IMR-90 (cell line): ENCODE data around the gene CFAP69.
"Not testable (repeated sequence)": the region's sequence is repeated elsewhere in the genome, so short reads cannot be mapped to it uniquely, and the experiment has no call there.

Experiments used
- SMC3 ChIP-seq: fragments of 150-350 bp; IDR thresholded peaks from 2 replicates; pipeline ENCODE4 v1.6.1; 2016; ENCODE audit warnings: low read depth, mild to moderate bottlenecking, antibody characterized with exemption, low read length, moderate library complexity
- TF ChIP-seq, protein P1 (sequence below): conservative IDR thresholded peaks from 2 replicates; pipeline ENCODE4 v1.5.1; 2012; ENCODE audit warnings: mild to moderate bottlenecking, low read depth, low read length, improper control_type of control experiment

DNA sequence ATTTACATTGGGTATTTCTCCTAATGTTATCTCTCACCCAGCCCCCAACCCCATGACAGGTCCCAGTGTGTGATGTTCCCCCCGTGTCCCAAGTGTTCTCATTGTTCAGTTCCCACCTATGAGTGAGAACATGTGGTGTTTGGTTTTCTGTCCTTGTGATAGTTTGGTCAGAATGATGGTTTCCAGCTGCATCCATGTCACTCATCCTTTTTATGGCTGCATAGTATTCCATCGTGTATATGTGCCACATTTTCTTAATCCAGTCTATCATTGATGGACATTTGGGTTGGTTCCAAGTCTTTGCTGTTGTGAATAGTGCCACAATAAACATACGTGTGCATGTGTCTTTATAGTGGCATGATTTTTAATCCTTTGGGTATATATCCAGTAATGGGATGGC is 105.1 kb downstream of the CFAP69 start:
- not testable (repeated sequence) for TF ChIP-seq SMC3
- TF ChIP-seq, protein P1, sequence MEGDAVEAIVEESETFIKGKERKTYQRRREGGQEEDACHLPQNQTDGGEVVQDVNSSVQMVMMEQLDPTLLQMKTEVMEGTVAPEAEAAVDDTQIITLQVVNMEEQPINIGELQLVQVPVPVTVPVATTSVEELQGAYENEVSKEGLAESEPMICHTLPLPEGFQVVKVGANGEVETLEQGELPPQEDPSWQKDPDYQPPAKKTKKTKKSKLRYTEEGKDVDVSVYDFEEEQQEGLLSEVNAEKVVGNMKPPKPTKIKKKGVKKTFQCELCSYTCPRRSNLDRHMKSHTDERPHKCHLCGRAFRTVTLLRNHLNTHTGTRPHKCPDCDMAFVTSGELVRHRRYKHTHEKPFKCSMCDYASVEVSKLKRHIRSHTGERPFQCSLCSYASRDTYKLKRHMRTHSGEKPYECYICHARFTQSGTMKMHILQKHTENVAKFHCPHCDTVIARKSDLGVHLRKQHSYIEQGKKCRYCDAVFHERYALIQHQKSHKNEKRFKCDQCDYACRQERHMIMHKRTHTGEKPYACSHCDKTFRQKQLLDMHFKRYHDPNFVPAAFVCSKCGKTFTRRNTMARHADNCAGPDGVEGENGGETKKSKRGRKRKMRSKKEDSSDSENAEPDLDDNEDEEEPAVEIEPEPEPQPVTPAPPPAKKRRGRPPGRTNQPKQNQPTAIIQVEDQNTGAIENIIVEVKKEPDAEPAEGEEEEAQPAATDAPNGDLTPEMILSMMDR = not testable (repeated sequence)
